HCT116 (cell line): ENCODE results near the gene CPT1B. TPM values are rescaled to one million over a fixed set of nuclear protein-coding genes. Genes with fewer than 3 reads are reported as not detected.

Experiments used
- ATAC-seq: fragments of 200-7000 bp; cut with Tn5 transposase; 2 replicates; pipeline ENCODE4 v1.9.1; 2020; ENCODE audit warnings: mild to moderate bottlenecking, moderate library complexity
- BruUV-seq: library from RNA; stranded (reverse); fragments of 400-500 nt; replicated peaks from 2 replicates; lab custom pipeline; 2021; lab: Mats Ljungman, UMichigan
- CTCF ChIA-PET: fragments of 300-600 bp; sonication (Branson Sonifier 250); formaldehyde crosslinking; loops from one replicate; lab custom pipeline; 2021; ENCODE audit warnings: antibody characterized with exemption; lab: Charles Lee
- POLR2A ChIA-PET: fragments of 300-600, 350-600 bp; sonication (Branson Sonifier 250); formaldehyde crosslinking; loops from one replicate; lab custom pipeline; 2021; ENCODE audit warnings: antibody characterized with exemption; lab: Charles Lee
- RAD21 ChIA-PET, 2 experiments: fragments of 300-600 bp; sonication (Branson Sonifier 250); formaldehyde crosslinking; loops; one replicate each; lab custom pipeline; 2023; ENCODE audit warnings: low total read pairs in 2 of 2; ENCODE audit not compliant: uncharacterized antibody in 2 of 2, unreplicated experiment in 2 of 2, low non-redundant PET in 1 of 2; lab: Charles Lee
- DNase-seq: peaks from one replicate; pipeline ENCODE4 v3.0.0-alpha.2; 2010; ENCODE audit warnings: low read depth, low spot score
- H2AFZ ChIP-seq: fragments of 200-600 bp; shearing (Covaris generic), sonication (generic); 2 replicates; pipeline ENCODE4 v1.6.1; 2017; ENCODE audit warnings: low read depth, mixed run types, mixed read lengths, antibody characterized with exemption, low read length; ENCODE audit not compliant: poor library complexity, severe bottlenecking
- H3K27ac ChIP-seq: 2 replicates; pipeline ENCODE4 v1.5.1; 2012; ENCODE audit warnings: low read depth, low read length
- H3K27me3 ChIP-seq: fragments of 200-600 bp; sonication (generic); 2 replicates; pipeline ENCODE4 v1.6.1; 2016; ENCODE audit warnings: mixed run types, low read length, mixed read lengths; ENCODE audit not compliant: insufficient read depth
- H3K36me3 ChIP-seq, 2 experiments: fragments of 200-500 bp in 1 of 2; fragments of 200-600 bp in 1 of 2; sonication (Bioruptor generic) in 1 of 2; sonication (generic) in 1 of 2; 2 replicates each; pipeline versions ENCODE4 v1.5.1 to v1.6.1; 2014 to 2016; ENCODE audit warnings: low read length in 2 of 2, inconsistent platforms in 1 of 2, mixed read lengths in 1 of 2, mixed run types in 1 of 2; ENCODE audit not compliant: insufficient read depth in 2 of 2, control insufficient read depth in 1 of 2
- H3K4me1 ChIP-seq, 2 experiments: fragments of 200-600 bp in 1 of 2; sonication (generic) in 1 of 2; 2 replicates each; pipeline versions ENCODE4 v1.5.1 to v1.6.1; 2012 to 2017; ENCODE audit warnings: low read length in 2 of 2, inconsistent platforms in 1 of 2, mild to moderate bottlenecking in 1 of 2, mixed read lengths in 1 of 2, mixed run types in 1 of 2, moderate library complexity in 1 of 2; ENCODE audit not compliant: insufficient read depth in 2 of 2, control insufficient read depth in 1 of 2
- H3K4me2 ChIP-seq: fragments of 200-600 bp; sonication (generic); 2 replicates; pipeline ENCODE4 v1.6.1; 2017; ENCODE audit warnings: mixed run types, low read length, mixed read lengths
- H3K4me3 ChIP-seq, 2 experiments: fragments of 200-600 bp in 1 of 2; sonication (generic) in 1 of 2; replicated peaks in 1 of 2; 2 replicates each; pipeline ENCODE4 v1.5.1; 2011 to 2016; ENCODE audit warnings: low read length in 2 of 2, control low read depth in 1 of 2, low read depth in 1 of 2, mild to moderate bottlenecking in 1 of 2, mixed read lengths in 1 of 2, mixed run types in 1 of 2
- H3K79me2 ChIP-seq: fragments of 200-600 bp; sonication (generic); 2 replicates; pipeline ENCODE4 v1.6.1; 2017; ENCODE audit warnings: mild to moderate bottlenecking, mixed run types, low read length, moderate library complexity, mixed read lengths; ENCODE audit not compliant: insufficient read depth
- H3K9ac ChIP-seq: fragments of 200-600 bp; sonication (generic); 2 replicates; pipeline ENCODE4 v1.6.1; 2016; ENCODE audit warnings: low read length, mixed read lengths
- H3K9me2 ChIP-seq: fragments of 200-600 bp; sonication (generic), shearing (Covaris generic); 2 replicates; pipeline ENCODE4 v1.6.1; 2017; ENCODE audit warnings: mixed run types, mild to moderate bottlenecking, moderate library complexity; ENCODE audit not compliant: insufficient read depth
- H3K9me3 ChIP-seq, 2 experiments: fragments of 200-500 bp in 1 of 2; fragments of 200-600 bp in 1 of 2; sonication (Bioruptor generic) in 1 of 2; sonication (generic) in 1 of 2; 2 replicates each; pipeline ENCODE4 v1.6.1; 2014 to 2017; ENCODE audit warnings: low read length in 2 of 2, mixed read lengths in 2 of 2, inconsistent platforms in 1 of 2, low read depth in 1 of 2, mild to moderate bottlenecking in 1 of 2, mixed run types in 1 of 2, moderate library complexity in 1 of 2; ENCODE audit not compliant: control insufficient read depth in 1 of 2, insufficient read depth in 1 of 2
- H4K20me1 ChIP-seq: fragments of 200-600 bp; sonication (generic), shearing (Covaris generic); 2 replicates; pipeline ENCODE4 v1.6.1; 2017; ENCODE audit warnings: mixed run types, mild to moderate bottlenecking, moderate library complexity; ENCODE audit not compliant: insufficient read depth
- CBX3 ChIP-seq: IDR thresholded peaks from 2 replicates; pipeline ENCODE4 v1.6.1; 2012; ENCODE audit warnings: low read depth
- EZH2 ChIP-seq: fragments of 200-600 bp; sonication (generic); IDR thresholded peaks from 2 replicates; pipeline ENCODE4 v1.6.1; 2017; ENCODE audit warnings: antibody characterized with exemption, mixed run types
- EZH2phosphoT487 ChIP-seq: fragments of 200-600 bp; IDR thresholded peaks from 2 replicates; pipeline ENCODE4 v1.6.1; 2018; ENCODE audit warnings: antibody characterized with exemption, borderline replicate concordance
- JUND ChIP-seq: IDR thresholded peaks from 2 replicates; pipeline ENCODE4 v1.6.1; 2012
- MAX ChIP-seq: IDR thresholded peaks from 2 replicates; pipeline ENCODE4 v1.6.1; 2012
- POLR2A ChIP-seq: IDR thresholded peaks from 2 replicates; pipeline ENCODE4 v1.7.0; 2011; ENCODE audit warnings: borderline replicate concordance; ENCODE audit not compliant: insufficient read depth, insufficient read length; ENCODE audit errors: extremely low read depth
- TCF7L2 ChIP-seq: IDR thresholded peaks from 2 replicates; pipeline ENCODE4 v1.7.0; 2011; ENCODE audit warnings: borderline replicate concordance, inconsistent platforms; ENCODE audit not compliant: insufficient read depth, insufficient read length; ENCODE audit errors: extremely low read depth
- ZBTB33 ChIP-seq: IDR thresholded peaks from 2 replicates; pipeline ENCODE4 v1.6.1; 2011; ENCODE audit warnings: mild to moderate bottlenecking, low read length, moderate library complexity; ENCODE audit not compliant: insufficient replicate concordance; ENCODE audit errors: extremely low read depth
- intact Hi-C: fragments of 100-400 bp; cut with micrococcal nuclease; formaldehyde crosslinking; loops from 2 replicates; pipeline ENCODE4 v1.10.0; 2022
- total RNA-seq: library from RNA; stranded (reverse); gene quantifications from one replicate; pipeline ENCODE4 v1.2.1, GENCODE V29; 2021; ENCODE audit not compliant: unreplicated experiment

CPT1B gene
- total RNA-seq, 1 experiment from 2014 or later = 35.1 TPM

GRCh38 chr22:50581031-50581949 lies 3.1 kb upstream of the CPT1B start:
- no peaks in the 10 kb centered on the region for H4K20me1 ChIP-seq
- H3K4me1 ChIP-seq = peaks cover 5 to 28% of the 10 kb centered on the region in 2 experiments
- peak overlapping the region; percentile 80 to 90 for H3K4me3 ChIP-seq
- no peaks in the 10 kb centered on the region for H3K9me2 ChIP-seq
- peak overlapping the region; percentile 99 for H3K27ac ChIP-seq
- intact Hi-C loops = no loop called here
- H3K9me3 ChIP-seq = no peaks in the 10 kb centered on the region
- no peaks in the 10 kb centered on the region; a peak in 1 of 4 replicates for H3K36me3 ChIP-seq
- TF ChIP-seq MAX (no peak), POLR2A (no peak), JUND (no peak), CBX3 (no peak), TCF7L2 (no peak), EZH2 (no peak), EZH2phosphoT487 (no peak), ZBTB33 (no peak)
- ATAC-seq = no peak
- ChIA-PET CTCF (interaction anchor here (0.6 kb wide), 1 partner anchor 78 kb away, joined by 3 read pairs; no protein-coding TSS in a partner anchor), RAD21 (no interaction called here), POLR2A (interaction anchor here (2.1 kb wide), 1 partner anchor 56 kb away, joined by 8 read pairs; the partner anchor contains the start of gene SCO2)
- DNase-seq = no peak
- peak overlapping the region; percentile 97 for H3K4me2 ChIP-seq
- H3K9ac ChIP-seq = peak overlapping the region; percentile 90
- H3K27me3 ChIP-seq = no peaks in the 10 kb centered on the region
- H2AFZ ChIP-seq = no peak overlapping the region
- BruUV-seq = TSS peak; percentile 60
- H3K79me2 ChIP-seq = peaks cover 17% of the 10 kb centered on the region; the same call in 1 of the 2 replicates
